Superior temporal gyrus (tissue), 1 donor: ENCODE measurements around the gene ITPK1.

Experiments
- DNase-seq: peaks from one replicate; pipeline ENCODE4 v3.0.0-alpha.2; 2016; ENCODE audit errors: extremely low spot score

The ITPK1 gene

DNA sequence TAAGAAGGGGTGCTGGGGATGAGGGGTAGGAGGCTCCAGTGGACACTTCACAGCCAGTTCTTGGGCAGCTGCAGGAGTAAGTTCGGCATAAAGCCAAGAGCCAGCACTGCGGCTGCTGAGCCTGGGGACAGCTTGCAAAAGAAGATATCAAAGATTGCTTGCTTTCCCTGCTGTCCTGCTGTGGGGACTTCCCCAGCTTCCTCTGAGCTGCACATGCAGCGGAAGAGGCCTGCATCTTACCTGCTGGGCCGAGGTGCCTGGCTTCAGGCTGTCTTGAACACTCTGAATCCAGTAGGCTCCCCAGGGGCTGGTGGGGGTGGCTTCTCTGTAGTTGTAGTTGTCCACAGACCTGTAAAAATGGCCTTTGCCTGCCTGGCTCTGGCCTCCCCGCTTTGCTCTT is 191.5 kb downstream of the ITPK1 start:
- no peak for DNase-seq

DNA sequence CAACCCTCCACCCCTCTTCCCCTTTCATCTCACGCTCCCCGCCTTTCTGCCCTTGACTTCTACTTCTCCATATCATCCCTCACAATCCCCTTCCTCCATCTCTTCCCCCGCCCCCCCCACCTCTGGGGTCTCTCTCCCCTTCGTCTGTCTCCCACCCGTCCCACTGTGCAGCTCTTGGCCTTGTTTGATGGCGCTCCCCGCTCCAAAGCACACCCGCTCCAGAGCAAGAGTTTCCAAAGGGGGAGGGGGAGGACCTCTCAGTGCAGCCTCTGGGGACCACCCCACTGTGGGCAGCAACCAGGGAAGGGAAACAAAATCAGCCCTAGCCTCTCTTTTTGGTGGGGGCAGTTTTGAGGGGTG is 192.0 kb downstream of the ITPK1 start:
- DNase-seq: no peak

DNA sequence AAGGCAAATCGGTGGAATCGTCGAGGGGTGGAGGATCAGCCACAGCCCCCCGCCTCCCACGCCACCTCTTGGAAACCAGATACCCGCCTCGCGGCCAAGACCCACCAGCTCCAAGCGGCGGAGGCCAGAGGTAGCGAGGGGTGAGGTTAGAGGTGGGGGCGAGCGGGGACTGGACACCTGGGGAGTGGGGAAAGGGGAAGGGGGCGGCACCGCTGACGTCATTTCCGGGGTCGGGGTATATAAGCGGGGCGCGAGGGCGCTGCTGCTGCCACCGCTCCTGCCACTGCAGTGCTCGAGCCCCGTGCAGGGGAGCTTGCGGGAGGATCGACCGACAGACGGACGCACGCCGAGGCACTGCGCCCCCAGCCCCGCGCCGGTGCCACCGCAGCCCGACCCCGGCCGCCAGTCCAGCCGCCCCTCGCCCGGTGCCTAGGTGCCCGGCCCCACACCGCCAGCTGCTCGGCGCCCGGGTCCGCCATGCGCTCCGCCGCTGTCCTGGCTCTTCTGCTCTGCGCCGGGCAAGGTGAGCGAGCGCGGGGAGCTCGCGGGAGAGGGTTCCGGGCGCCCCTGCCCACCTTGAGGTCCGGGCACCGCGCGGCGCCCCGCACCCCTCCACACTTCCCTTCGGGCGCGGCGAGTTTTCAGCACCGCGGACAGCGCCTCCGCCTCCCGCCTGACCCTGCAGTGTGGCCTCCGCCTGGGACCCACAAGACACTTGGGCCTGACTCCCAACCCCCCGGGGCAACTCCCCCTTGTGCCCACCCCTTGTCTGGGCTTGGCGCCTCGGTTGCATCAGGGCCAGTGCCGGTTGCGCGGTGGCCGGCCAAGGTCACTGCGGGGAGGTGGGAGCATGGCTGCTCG is 192.6 kb downstream of the ITPK1 start, which contains the start of gene CHGA:
Gene CHGA (plus strand): TSS at position 268 of the 861 bp plus-strand sequence. CDS start 210 bp downstream, at position 478.
- DNase-seq: no peak

DNA sequence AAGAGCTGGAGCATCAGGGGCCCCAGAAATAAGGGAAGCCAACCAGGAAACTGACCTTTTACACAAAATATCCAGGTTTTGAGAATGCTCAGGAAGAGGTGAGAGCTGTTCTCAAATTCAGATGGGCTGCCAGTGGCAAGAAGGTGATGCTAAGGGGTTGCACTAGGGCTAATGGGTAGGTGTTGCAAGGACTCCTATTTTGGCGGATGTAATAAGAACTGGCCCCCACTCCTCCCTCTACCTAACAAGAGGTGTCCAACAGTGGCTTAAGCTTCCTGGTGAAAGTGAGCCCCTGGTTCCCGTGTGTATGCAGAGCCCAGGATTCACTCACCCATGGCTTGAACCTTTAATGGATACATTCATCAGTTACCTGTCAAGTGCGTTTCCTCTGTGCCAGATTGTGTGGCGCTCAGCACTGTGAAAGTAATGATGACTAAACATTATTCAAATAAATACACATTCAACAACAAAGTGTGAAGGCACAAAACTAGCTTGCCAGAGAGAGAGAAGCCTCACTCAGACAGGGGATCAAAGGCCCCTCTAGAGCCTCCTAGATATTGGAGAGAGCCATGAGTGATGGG is 193.5 kb downstream of the ITPK1 start:
- DNase-seq: no peak

DNA sequence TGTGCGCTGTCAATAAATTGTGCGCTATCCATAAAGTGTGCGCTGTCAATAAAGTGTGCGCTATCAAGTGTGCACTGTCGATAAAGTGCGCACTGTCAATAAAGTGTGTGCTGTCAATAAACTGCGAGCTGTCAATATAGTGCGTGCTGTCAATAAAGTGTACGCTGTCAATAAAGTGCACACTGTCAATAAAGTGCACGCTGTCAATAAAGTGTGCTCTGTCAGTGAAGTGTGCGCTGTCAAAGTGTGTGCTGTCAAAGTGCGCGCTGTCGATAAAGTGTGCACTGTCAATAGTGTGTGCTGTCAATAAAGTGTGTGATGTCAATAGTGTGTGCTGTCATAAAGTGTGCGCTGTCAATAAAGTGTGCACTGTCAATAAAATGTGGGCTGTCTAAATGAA is 195.7 kb downstream of the ITPK1 start:
- DNase-seq: no peak

DNA sequence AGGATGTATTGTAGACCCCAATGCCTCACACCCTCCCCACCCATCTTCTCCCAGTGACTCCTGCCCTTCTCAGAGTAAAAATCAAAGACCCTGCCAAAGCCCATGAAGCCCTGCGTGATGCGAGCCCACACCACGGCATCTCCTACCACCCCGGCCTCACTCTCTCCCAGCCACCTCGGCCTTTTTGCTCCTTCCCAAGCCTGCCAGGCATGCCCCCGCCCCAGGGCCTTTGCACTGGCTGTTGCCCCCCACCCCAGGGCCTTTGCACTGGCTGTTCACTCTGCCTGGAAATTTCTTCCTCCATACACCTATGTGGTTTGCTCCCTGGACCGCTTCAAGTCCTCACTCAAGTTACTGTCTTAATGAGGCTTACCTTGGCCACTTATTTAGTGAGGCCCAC is 197.8 kb downstream of the ITPK1 start:
- DNase-seq: no peak

DNA sequence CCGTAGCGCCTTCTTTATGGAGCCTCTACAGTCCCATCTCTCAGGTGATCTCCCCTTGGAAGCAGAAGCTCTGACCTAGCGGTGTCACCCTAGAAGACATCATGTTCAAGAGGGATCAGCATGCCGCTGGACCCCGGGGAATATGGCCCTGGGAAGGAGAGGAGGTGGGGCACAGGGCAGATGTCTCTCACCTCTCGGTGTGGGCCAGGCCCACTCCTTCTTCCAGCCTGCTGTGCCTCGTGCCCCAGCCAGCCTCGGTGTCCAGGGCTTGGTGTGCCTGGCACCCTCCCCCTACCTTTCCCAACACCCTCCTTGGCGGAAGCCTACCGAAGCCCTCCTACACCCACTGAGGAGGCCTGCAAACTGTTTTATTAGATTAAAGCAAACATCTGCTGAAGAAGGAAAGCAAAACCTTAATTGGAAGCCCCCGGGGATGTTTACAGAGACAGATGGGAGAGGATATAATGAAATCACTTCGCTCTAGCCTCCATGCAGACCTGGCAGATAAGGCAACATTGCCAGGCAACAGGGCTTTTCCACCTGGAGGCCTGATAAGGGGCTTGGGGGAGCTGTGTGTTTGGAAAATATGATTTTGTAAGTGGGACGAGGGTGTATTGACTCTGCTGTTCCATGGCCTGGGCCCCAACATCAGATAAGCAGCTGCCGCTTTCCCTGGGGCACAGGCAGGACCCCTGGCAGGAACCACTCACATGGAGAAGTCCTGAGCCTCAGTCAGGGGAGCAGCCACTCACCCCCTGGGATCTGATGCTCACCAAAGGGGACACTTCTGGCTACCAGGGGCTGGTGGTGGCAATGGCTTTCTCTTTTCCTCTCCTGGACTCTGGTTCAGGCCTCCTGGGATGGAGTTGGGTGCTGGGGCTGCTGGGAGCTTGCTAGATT is 198.4 kb downstream of the ITPK1 start:
- DNase-seq: no peak

DNA sequence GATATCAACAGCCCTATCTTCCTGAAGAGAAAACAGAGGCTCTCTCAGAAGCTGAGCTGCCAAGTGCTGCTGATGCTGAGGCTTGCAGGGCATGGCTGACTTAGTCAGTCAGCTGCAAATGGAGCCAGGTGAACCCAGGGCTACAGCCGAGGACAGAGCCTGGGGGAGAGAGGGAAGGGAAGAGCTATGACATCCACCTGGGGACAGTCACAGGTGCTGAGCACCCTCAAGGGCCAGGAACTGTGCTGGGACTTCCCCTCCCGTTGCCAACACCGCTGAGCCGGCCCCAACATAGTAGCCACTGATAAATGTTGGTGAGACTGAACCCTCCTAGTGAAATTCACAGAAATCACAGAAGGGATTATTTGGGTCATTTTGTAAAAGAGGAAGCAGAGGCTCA is 199.5 kb downstream of the ITPK1 start:
- DNase-seq: no peak

DNA sequence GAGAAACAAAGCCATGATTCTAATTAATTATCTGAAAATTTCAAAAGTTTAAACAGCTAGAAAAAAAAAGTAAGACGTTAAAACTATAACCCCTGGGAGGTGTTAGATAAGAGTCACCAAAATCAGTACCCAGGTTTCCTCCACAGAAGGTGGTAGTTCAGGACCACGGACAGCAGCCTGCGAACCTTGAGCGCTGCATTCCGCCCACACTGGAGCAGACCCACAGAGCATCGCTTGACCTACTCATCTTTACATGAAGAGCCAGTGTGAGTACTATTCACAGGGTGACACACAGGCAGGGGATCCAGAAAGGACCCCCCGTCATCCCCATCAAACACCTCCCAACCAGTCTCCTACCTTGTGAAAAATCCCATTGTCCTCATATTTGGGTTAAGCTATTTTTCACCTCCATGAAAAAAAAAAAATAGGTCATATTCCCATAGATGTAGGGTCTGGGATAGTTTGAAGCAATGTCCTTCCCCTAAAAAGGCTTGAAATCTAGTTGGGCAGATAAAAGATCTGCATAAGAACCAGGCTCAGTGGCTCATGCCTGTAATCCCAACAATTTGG is 201.6 kb downstream of the ITPK1 start:
- DNase-seq: no peak

DNA sequence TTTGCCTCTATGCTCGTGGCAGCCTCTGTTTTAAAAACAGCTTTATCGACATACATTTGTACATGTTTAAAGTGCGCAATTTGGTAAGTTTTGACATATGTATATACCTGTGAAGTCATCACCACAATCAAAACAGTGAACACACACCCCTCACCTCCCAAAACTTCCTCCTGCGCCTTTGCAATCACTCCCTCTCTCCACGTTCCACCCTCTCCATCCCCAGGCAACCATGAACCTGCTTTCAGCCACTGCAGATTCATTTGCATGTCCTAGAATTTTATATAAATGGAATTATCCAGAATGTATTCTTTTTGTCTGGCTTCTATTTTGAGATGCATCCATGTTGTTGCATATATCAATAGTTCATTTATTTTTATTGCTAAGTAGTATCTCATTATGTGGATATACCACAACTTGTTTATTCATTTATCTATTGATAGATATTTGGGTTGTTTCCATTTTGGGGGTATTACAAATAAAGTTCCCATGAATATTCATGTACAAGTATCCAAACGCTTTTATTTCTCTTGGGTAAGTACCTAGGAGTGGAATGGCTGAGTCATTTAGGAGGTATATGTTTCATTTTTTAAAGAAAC is 208.3 kb downstream of the ITPK1 start:
- no peak for DNase-seq

DNA sequence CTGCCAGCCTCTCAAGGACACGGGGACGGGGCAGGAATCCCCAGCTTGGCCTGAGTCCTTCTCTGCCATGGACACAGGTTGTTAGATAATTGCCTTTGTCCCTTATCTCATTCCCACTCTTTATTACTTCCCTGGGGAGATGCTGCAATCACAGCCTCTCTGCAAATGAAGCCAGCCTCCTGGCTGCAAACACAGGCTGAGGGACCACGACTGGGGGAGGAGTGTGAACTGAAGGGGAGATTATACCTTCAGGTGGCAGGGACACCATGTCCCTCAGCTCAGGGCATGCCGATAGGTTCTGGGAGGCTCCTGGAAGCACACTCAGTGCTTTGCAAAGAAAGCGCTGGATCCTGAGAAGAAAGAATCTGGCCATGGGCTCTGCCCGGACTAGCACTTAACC is 208.9 kb downstream of the ITPK1 start:
- peak; percentile 45 for DNase-seq

DNA sequence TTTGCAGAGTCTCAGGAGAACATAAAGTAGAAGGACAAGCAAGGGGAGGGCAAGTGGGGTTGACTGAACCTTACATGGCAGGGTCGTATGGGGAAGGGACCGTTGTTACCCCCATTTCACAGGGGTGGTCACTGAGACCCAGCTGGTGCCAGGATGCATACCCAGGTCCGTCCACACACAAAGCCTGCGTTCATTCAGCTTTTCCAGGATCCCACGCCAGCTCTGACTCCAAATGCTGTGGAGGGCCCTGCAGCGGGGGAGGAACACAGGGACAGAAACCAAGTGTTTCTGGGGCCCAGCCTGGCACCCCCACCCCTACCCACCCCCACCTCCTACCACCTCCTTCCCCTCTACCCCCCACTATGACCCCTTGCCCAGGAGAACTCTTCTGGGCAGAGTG is 209.3 kb downstream of the ITPK1 start:
- no peak for DNase-seq

DNA sequence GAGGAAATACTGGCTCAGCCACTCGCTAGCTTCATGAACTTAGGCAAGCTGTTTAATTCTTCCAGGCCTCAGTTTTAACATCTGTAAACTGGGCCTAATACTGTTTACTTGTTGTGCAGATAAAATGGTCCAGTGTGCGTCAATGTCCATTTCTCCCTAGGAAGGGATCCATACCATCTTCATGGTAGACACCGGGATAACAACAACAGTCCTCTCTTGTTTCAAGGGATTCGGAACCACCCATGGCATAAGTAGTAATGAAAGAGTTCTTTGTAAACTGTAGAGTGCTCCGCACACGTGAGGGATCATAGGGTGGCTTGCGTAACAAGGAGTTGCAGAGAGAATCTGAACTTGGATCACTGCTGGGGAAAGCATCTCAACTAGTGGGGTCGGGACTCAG is 210.1 kb downstream of the ITPK1 start:
- DNase-seq: no peak

DNA sequence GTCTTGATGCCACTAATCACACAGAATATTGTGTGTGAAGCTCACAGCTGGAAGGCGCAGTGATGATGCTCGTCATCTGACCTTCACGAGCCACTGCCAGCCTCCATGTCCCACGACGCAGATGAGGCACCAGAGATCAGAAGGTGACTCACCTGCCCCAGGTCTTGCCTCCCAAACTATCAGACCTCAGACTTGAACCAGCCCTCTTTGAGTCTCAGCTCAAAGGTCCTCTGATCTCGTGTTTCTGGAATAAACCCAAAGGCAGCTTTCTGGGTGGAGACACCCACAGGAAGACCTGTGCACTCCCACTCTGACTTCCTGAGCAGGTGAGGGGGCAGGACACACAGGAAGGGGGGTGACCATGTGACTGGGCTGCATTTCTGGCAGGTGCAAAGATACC is 212.4 kb downstream of the ITPK1 start:
- DNase-seq: no peak

DNA sequence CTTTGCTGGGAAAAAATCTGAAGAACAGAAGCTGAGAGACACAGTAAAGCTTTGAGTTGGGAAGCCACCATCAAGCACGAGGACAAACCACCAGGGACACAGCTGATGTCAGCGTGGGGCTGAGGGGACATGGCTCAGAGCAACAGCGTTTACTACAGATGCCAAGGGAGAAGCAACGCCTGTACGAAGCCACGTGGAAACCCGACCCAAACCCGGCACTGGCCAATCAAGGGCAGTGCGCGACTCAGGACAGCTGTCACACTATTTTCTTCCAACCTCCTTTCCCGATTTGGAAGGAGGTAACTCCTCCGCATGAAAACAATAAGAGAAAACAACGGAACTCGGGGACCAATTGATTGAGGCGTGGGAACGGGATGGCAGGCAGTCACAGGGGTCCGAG is 213.0 kb downstream of the ITPK1 start:
- DNase-seq: no peak

DNA sequence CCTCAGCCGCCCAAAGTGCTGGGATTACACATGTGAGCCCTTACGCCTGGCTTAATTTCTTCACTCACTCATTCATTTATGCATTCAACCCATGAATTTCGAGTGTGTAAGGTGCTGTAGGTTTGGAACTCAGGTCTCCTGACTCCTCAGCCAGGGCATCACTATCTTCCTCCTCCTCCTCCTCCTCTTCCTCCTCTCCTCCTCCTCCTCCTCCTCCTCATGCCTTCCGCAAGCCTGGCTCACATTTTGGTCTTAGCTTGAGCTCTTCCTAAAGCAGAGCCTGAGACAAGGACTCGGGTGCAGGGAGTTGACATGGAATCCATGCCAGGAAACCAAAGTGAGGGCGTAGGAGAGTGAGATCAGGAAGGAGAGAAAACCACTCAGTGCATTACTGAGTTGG is 213.5 kb downstream of the ITPK1 start:
- DNase-seq: no peak

DNA sequence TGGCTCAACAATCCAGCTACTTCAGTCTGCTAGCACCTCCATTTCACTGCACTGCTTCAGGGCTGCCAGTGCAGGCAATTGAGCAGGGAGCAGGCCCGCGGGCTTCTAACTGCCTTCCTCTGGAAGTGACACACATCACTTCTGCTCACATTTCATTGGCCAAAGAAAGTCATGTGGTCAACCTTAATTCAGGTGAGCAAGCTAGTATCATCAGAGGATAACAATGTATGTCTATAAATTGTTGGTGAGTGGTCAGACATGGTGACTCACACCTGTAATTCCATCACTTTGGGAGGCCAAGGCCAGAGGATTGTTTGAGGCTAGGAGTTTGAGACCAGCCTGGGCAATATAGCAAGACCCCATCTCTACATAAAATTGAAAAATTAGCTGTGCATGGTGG is 215.1 kb downstream of the ITPK1 start:
- no peak for DNase-seq

DNA sequence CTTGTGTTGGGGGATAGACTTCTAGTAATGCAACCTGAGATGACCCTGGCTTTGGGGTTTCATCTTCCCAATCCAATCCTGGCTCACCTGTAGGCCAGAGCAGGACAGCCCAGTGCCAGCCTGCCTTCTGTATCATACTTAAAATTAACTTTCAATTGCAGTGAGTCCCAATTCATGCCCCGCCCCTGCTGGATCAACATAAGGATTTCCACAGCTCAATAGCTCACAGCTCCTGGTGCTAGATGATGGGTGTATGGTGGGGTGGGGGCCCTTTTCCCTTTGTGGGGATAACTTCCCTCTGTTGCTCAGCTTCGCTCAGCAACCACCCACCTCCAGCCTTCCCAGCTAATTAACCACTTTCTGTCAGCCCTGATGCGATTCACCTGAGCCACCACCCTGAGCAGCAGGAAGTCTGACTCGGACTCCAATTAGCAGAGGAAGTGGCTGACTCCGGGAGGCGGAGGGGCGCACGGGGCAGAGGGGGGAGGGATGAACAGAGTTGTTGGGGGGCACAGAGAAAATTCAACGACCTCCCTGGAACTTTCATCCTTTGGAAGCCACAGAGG is 217.1 kb downstream of the ITPK1 start:
- DNase-seq: no peak

DNA sequence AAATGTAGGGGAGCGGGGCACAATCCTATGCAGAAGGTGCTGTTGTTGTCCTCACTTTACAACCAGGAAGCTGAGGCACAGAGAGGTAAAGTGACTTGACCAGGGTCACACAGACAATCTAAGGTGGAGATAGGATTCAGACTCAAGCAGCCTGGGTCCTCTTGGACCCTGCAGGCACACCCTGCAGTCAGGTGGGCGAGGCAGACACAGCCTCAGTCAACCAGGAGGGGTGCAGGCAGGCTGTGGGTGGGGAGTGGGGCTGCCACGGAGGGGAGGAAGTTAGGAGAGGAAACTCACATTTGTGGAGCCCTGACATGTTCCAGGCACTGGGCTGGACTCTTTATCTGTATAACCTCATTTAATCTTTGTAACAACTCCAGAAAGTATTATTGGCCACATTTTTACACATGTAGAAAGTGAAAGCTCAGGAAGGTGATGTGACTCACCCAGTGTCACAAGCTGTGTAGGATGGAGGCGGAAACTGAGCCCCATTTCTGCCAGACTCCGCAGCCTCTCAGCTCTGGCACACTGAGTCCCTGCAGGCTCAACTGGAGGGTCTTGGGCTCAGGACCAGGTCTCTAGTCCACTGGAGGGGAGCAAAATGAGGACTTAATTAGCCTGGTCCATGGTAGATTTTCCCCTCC is 217.7 kb downstream of the ITPK1 start:
- DNase-seq: no peak

DNA sequence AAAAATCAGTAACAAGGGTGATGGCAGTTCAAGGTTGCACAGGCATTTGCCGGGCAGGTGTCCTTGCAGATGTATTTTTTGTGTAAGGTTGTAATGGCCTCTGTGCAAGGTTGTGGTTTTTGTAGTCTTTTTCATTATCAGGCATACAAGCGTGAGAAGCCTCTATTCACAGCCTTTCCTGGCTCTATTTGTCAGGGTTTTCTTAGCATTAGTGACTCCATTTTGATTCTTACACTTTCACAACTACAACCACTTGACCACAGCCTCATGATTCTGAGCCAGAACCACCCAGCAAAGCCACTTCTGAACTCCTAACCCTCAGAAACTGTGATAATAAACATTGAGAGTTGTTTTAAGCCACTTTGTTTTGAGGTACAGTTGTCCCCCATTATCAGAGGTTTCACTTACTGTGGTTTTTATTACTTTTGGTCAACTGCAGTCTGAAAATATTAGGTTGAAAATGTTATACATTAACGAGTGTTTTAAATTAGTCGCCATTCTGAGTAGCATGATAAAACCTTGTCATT is 220.3 kb downstream of the ITPK1 start:
- DNase-seq: no peak

DNA sequence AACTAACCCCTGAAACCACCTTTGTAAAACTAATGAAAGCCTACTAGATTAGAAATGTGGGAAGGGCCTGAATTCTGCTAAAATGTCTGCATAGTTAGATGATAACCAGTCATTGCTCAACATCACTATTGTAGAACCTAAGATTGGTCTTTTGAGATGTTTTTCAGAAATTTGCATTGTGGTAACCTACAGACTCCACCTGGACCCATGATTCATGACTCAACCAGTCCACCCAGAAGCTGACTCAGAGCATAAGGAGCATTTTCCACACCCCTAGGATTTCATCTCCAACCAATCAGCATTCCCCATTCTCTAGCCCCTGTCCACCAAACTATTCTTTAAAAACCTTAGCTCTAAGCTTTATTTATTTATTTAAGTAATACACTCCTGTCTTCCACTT is 223.1 kb downstream of the ITPK1 start:
- no peak for DNase-seq
